ENCODE measurements around the gene RBM47.

- no peak for TF ChIP-seq EZH2 (IDR thresholded peaks at IDR 0.05; ENCODE audit: low read depth)
- TF ChIP-seq, protein P1, sequence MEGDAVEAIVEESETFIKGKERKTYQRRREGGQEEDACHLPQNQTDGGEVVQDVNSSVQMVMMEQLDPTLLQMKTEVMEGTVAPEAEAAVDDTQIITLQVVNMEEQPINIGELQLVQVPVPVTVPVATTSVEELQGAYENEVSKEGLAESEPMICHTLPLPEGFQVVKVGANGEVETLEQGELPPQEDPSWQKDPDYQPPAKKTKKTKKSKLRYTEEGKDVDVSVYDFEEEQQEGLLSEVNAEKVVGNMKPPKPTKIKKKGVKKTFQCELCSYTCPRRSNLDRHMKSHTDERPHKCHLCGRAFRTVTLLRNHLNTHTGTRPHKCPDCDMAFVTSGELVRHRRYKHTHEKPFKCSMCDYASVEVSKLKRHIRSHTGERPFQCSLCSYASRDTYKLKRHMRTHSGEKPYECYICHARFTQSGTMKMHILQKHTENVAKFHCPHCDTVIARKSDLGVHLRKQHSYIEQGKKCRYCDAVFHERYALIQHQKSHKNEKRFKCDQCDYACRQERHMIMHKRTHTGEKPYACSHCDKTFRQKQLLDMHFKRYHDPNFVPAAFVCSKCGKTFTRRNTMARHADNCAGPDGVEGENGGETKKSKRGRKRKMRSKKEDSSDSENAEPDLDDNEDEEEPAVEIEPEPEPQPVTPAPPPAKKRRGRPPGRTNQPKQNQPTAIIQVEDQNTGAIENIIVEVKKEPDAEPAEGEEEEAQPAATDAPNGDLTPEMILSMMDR (conservative IDR thresholded peaks at IDR 0.05) = no peak
These were observed 42.9 kb downstream of the RBM47 start for GRCh38 chr4:40586729-40587128.
